Endothelial cell of umbilical vein (primary cell): ENCODE data around the gene MEGF11. TPM values are rescaled to one million over a fixed set of nuclear protein-coding genes. Genes with fewer than 3 reads are reported as not detected.

Experiments used
- BruUV-seq: library from RNA; stranded (reverse); fragments of 400-500 nt; replicated peaks from 2 replicates; lab custom pipeline; 2021; lab: Mats Ljungman, UMichigan
- CTCF ChIA-PET: fragments of 300-600, 350-600 bp; sonication (Branson Sonifier 250); formaldehyde crosslinking; loops from one replicate; lab custom pipeline; 2021; ENCODE audit warnings: antibody characterized with exemption, inconsistent platforms; lab: Charles Lee
- POLR2A ChIA-PET: fragments of 300-600, 350-600 bp; sonication (Branson Sonifier 250); formaldehyde crosslinking; loops from one replicate; lab custom pipeline; 2021; ENCODE audit warnings: antibody characterized with exemption, inconsistent platforms; lab: Charles Lee
- DNase-seq: peaks from one replicate; pipeline ENCODE4 v3.0.0-alpha.2; 2011; ENCODE audit warnings: low read depth, low spot score
- FAIRE-seq: peaks from 2 replicates; lab custom pipeline; 2011; peaks lifted over from hg19 to GRCh38; lab: Jason Lieb, UNC
- H2AFZ ChIP-seq: 2 replicates; pipeline ENCODE4 v1.6.0; 2012; ENCODE audit warnings: low read depth, low read length, control low read depth, inconsistent platforms
- H3K27ac ChIP-seq: 2 replicates; pipeline ENCODE4 v1.5.1; 2011; ENCODE audit warnings: low read depth, mild to moderate bottlenecking, control low read depth, low read length, moderate library complexity; ENCODE audit not compliant: insufficient read depth
- H3K27me3 ChIP-seq, 2 experiments: 2 replicates each; pipeline versions ENCODE4 v1.6.0 to v1.6.1; 2011; ENCODE audit warnings: low read length in 2 of 2, mixed read lengths in 1 of 2; ENCODE audit not compliant: control insufficient read depth in 2 of 2, insufficient read depth in 2 of 2
- H3K36me3 ChIP-seq, 2 experiments: 2 replicates in 1 of 2; 3 replicates in 1 of 2; pipeline ENCODE4 v1.5.1; 2011; ENCODE audit warnings: low read length in 2 of 2, mild to moderate bottlenecking in 1 of 2, moderate library complexity in 1 of 2; ENCODE audit not compliant: control insufficient read depth in 2 of 2, insufficient read depth in 2 of 2; ENCODE audit errors: extremely low read depth in 1 of 2
- H3K4me1 ChIP-seq: 3 replicates; pipeline ENCODE4 v1.5.1; 2011; ENCODE audit warnings: mild to moderate bottlenecking, low read length; ENCODE audit not compliant: control insufficient read depth, insufficient read depth; ENCODE audit errors: extremely low read depth
- H3K4me2 ChIP-seq: 2 replicates; pipeline ENCODE4 v1.6.1; 2011; ENCODE audit warnings: low read length, control low read depth, mixed read lengths; ENCODE audit not compliant: insufficient read depth
- H3K4me3 ChIP-seq, 3 experiments: fragments of 200-600 bp in 1 of 3; sonication (generic), shearing (Covaris generic) in 1 of 3; replicated peaks in 1 of 3; 2 replicates each; pipeline ENCODE4 v1.5.1; 2011 to 2016; ENCODE audit warnings: control low read depth in 3 of 3, low read length in 3 of 3, mild to moderate bottlenecking in 2 of 3, inconsistent platforms in 1 of 3, low read depth in 1 of 3, moderate library complexity in 1 of 3; ENCODE audit not compliant: insufficient read depth in 1 of 3
- H3K79me2 ChIP-seq: 2 replicates; pipeline ENCODE4 v1.6.0; 2012; ENCODE audit warnings: low read length, inconsistent platforms; ENCODE audit not compliant: control insufficient read depth, insufficient read depth
- H3K9ac ChIP-seq: replicated peaks from 2 replicates; pipeline ENCODE3; 2011; ENCODE audit warnings: low read length, control low read depth; ENCODE audit not compliant: insufficient read depth; ENCODE audit errors: extremely low read depth
- H3K9me1 ChIP-seq: replicated peaks from 3 replicates; pipeline ENCODE4 v1.6.0; 2011; ENCODE audit warnings: mild to moderate bottlenecking, low read length; ENCODE audit not compliant: control insufficient read depth, insufficient read depth; ENCODE audit errors: extremely low read depth
- H3K9me3 ChIP-seq: replicated peaks from 2 replicates; pipeline ENCODE4 v1.5.1; 2012; ENCODE audit warnings: low read length, inconsistent platforms; ENCODE audit not compliant: control insufficient read depth, insufficient read depth
- H4K20me1 ChIP-seq: replicated peaks from 2 replicates; pipeline ENCODE3; 2011; ENCODE audit warnings: mild to moderate bottlenecking, low read length; ENCODE audit not compliant: control insufficient read depth, insufficient read depth; ENCODE audit errors: extremely low read depth
- CTCF ChIP-seq, 2 donors: IDR thresholded peaks; 1 replicate in 1 of 2; 2 replicates in 1 of 2; pipeline ENCODE4 v1.5.1; 2011; ENCODE audit warnings: low read length in 2 of 2, mild to moderate bottlenecking in 2 of 2, moderate library complexity in 2 of 2, control low read depth in 1 of 2, inconsistent platforms in 1 of 2, low read depth in 1 of 2; ENCODE audit not compliant: insufficient read depth in 1 of 2; ENCODE audit errors: extremely low read depth in 1 of 2
- EZH2 ChIP-seq: IDR thresholded peaks from 2 replicates; pipeline ENCODE4 v1.6.1; 2012; ENCODE audit warnings: borderline replicate concordance, low read depth, mild to moderate bottlenecking, moderate library complexity, low read length, inconsistent platforms; ENCODE audit not compliant: severe bottlenecking
- FOS ChIP-seq: IDR thresholded peaks from 2 replicates; pipeline ENCODE4 v1.6.1; 2011; ENCODE audit warnings: mild to moderate bottlenecking, low read length, moderate library complexity, borderline replicate concordance; ENCODE audit not compliant: insufficient read depth
- GATA2 ChIP-seq: IDR thresholded peaks from 2 replicates; pipeline ENCODE4 v1.7.0; 2011; ENCODE audit warnings: low read depth, mild to moderate bottlenecking, moderate library complexity, mixed read lengths, low read length; ENCODE audit not compliant: insufficient read length, insufficient read depth
- JUN ChIP-seq: IDR thresholded peaks from 2 replicates; pipeline ENCODE4 v1.6.1; 2011; ENCODE audit warnings: borderline replicate concordance, low read depth; ENCODE audit not compliant: insufficient read length, insufficient read depth
- POLR2AphosphoS5 ChIP-seq: IDR thresholded peaks from 2 replicates; pipeline ENCODE4 v1.6.1; 2012; ENCODE audit warnings: low read depth, mild to moderate bottlenecking, control low read depth, low read length, moderate library complexity; ENCODE audit not compliant: insufficient read depth
- dilution Hi-C: fragments of 300-500 bp; cut with MboI; formaldehyde crosslinking; loops from one replicate; pipeline ENCODE4 v1.15.0; 2019; ENCODE audit warnings: low sequenced_read_pairs; ENCODE audit not compliant: extremely low pct_ligation_motif_present
- intact Hi-C: fragments of 100-400 bp; cut with micrococcal nuclease; formaldehyde crosslinking; loops from one replicate; pipeline ENCODE4 v1.10.0; 2022
- polyA plus RNA-seq, 4 experiments: library from polyadenylated mRNA; depleted of rRNA in 3 of 4; stranded (reverse) in 3 of 4; unstranded in 1 of 4; fragments of >200 nt; gene quantifications; 2 replicates each; pipeline versions ENCODE4 v1.2.1 to v1.2.3, GENCODE V29; 2011 to 2012; ENCODE audit warnings: missing spikeins in 1 of 4
- total RNA-seq: library from RNA; stranded (reverse); gene quantifications from 2 replicates; pipeline ENCODE4 v1.2.3, GENCODE V29; 2021

The MEGF11 gene
- total and polyA plus RNA-seq, 2 donors (not counting 3 experiments of a cell fraction or from before 2014, with no cell fraction given) = not detected

DNA sequence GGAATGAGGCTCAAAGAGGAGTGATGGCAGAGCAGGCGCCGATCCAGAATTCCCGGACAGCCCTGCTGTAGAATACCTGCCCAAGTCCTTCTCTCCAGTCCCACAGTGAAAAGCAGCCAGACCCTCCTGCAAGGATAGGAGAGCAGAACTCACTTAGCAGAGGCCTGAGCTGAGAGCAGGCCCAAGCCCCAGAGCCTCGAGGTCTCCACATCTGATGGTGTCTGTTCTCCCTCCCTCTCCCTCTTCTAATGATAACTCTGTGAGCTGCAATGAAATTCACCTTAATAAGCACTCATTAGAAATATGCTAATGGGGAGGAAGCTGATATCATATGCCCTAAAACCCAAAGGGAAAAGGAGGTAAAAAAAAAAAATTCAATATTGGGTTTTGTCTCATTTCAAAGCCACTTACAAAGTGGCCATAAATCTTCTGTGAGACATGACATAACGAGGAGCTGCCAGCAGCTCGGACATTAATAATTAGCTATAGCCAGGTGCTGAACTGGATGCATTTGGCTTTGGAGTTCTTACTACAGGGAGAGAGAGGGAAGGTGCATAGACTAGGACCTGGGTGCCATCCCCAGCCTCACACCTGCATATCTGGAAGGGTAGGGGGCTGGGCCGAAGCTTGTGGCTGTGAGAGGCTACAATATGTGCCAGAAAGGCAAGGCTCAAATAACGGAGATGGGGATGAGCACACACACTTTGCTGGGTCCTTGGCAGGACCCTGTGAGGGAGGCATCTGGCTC, 108.4 kb downstream of the MEGF11 start:
- TF ChIP-seq POLR2AphosphoS5 (no peak), JUN (no peak), GATA2 (no peak), EZH2 (no peak), CTCF (IDR thresholded peaks at IDR 0.05; ENCODE audit: extremely low read depth in 1 of 2, insufficient read depth in 1 of 2, low read depth in 1 of 2, low read length in 2 of 2) (no peak), FOS (no peak)
- H3K36me3 ChIP-seq = no peaks in the 10 kb centered on the region
- dilution Hi-C loops = no loop called here

More for the DNA sequence above, 108.4 kb downstream of the MEGF11 start:
- H2AFZ ChIP-seq = no peak overlapping the region
- H3K27me3 ChIP-seq = peaks cover 0 to 3% of the 10 kb centered on the region in 2 experiments
- no peaks in the 10 kb centered on the region for H3K4me1 ChIP-seq
- no TSS peak for BruUV-seq
- intact Hi-C loops = no loop called here
- no peaks in the 10 kb centered on the region for H3K9me1 ChIP-seq
- DNase-seq (no peak), FAIRE-seq (no peak)
- no peaks in the 10 kb centered on the region for H4K20me1 ChIP-seq
- H3K9me3 ChIP-seq = no peaks in the 10 kb centered on the region
- ChIA-PET CTCF (no interaction called here), POLR2A (no interaction called here)
- H3K27ac ChIP-seq = no peak overlapping the region
- H3K9ac ChIP-seq = no peak overlapping the region
- H3K4me2 ChIP-seq = no peak overlapping the region
- H3K79me2 ChIP-seq = no peaks in the 10 kb centered on the region
- no peak overlapping the region for H3K4me3 ChIP-seq
